Keratinocyte (primary cell): ENCODE data around the gene DPF3.

Source experiments
- CTCF ChIP-seq, 3 experiments: IDR thresholded peaks in 1 of 3; conservative IDR thresholded peaks in 1 of 3; optimal IDR thresholded peaks in 1 of 3; 2 replicates in 2 of 3; 3 replicates in 1 of 3; pipeline versions ENCODE3 to v1.5.1; 2011; ENCODE audit warnings: low read length in 3 of 3, mild to moderate bottlenecking in 3 of 3, moderate library complexity in 2 of 3, control low read depth in 1 of 3, inconsistent platforms in 1 of 3; ENCODE audit not compliant: insufficient read depth in 2 of 3; ENCODE audit errors: extremely low read depth in 1 of 3
- EZH2 ChIP-seq: IDR thresholded peaks from one replicate; pipeline ENCODE4 v1.6.1; 2012; ENCODE audit warnings: inconsistent platforms, mild to moderate bottlenecking, low read length, moderate library complexity

- no peak for TF ChIP-seq CTCF (optimal IDR thresholded peaks at IDR 0.05 in 1 of 3, IDR thresholded peaks at IDR 0.05 in 1 of 3, conservative IDR thresholded peaks at IDR 0.05 in 1 of 3; ENCODE audit: extremely low read depth in 1 of 3, insufficient read depth in 2 of 3, low read length in 3 of 3)
- no peak for TF ChIP-seq EZH2
Measured at GRCh38 chr14:72631401-72631800, 262.5 kb downstream of the DPF3 start.
